Panc1 (cell line): ENCODE results near the gene STK4. TPM values are rescaled to one million over a fixed set of nuclear protein-coding genes. Genes with fewer than 3 reads are reported as not detected.

ENCODE experiments used
- ATAC-seq: fragments of 200-7000 bp; cut with Tn5 transposase; 2 replicates; pipeline ENCODE4 v1.9.1; 2020; ENCODE audit warnings: mild to moderate bottlenecking, moderate library complexity
- BruUV-seq: library from RNA; stranded (reverse); fragments of 400-500 nt; replicated peaks from 2 replicates; lab custom pipeline; 2021; lab: Mats Ljungman, UMichigan
- CTCF ChIA-PET: fragments of 300-600 bp; sonication (Branson Sonifier 250); formaldehyde crosslinking; loops from one replicate; lab custom pipeline; 2022; ENCODE audit warnings: antibody characterized with exemption; lab: Charles Lee
- POLR2A ChIA-PET: fragments of 300-600 bp; sonication (Branson Sonifier 250); formaldehyde crosslinking; loops from one replicate; lab custom pipeline; 2022; ENCODE audit warnings: antibody characterized with exemption; lab: Charles Lee
- DNase-seq: peaks from one replicate; pipeline ENCODE4 v3.0.0-alpha.2; 2010; ENCODE audit warnings: low read depth, low spot score
- H3K27ac ChIP-seq: 2 replicates; pipeline ENCODE4 v1.5.1; 2011; ENCODE audit warnings: mild to moderate bottlenecking, low read length, inconsistent platforms
- H3K27me3 ChIP-seq: fragments of 200-500 bp; sonication (Bioruptor generic); 2 replicates; pipeline ENCODE4 v1.6.0; 2014; ENCODE audit warnings: low read length, inconsistent platforms; ENCODE audit not compliant: control insufficient read depth, insufficient read depth
- H3K36me3 ChIP-seq: fragments of 200-500 bp; sonication (Bioruptor generic); 2 replicates; pipeline ENCODE4 v1.5.1; 2014; ENCODE audit warnings: inconsistent platforms, mild to moderate bottlenecking, low read length, moderate library complexity; ENCODE audit not compliant: control insufficient read depth, insufficient read depth
- H3K4me1 ChIP-seq: 2 replicates; pipeline ENCODE4 v1.5.1; 2011; ENCODE audit warnings: inconsistent platforms, mild to moderate bottlenecking, low read length, moderate library complexity; ENCODE audit not compliant: control insufficient read depth, insufficient read depth
- H3K4me3 ChIP-seq, 2 experiments: 2 replicates each; pipeline ENCODE4 v1.5.1; 2011 to 2012; ENCODE audit warnings: low read depth in 2 of 2, low read length in 2 of 2, mild to moderate bottlenecking in 2 of 2, inconsistent platforms in 1 of 2, moderate library complexity in 1 of 2
- H3K9me3 ChIP-seq: fragments of 200-500 bp; sonication (Bioruptor generic); 2 replicates; pipeline ENCODE4 v1.5.1; 2014; ENCODE audit warnings: low read depth, mild to moderate bottlenecking, inconsistent platforms, low read length, moderate library complexity; ENCODE audit not compliant: control insufficient read depth, insufficient read depth
- POLR2AphosphoS5 ChIP-seq: IDR thresholded peaks from 2 replicates; pipeline ENCODE4 v1.6.1; 2012; ENCODE audit warnings: mild to moderate bottlenecking, low read depth, low read length, moderate library complexity
- SIN3A ChIP-seq: IDR thresholded peaks from 2 replicates; pipeline ENCODE4 v1.6.1; 2012; ENCODE audit warnings: low read depth, mild to moderate bottlenecking, low read length, moderate library complexity, borderline replicate concordance; ENCODE audit not compliant: insufficient read depth
- TCF7L2 ChIP-seq: IDR thresholded peaks from 2 replicates; pipeline ENCODE4 v1.6.1; 2011; ENCODE audit warnings: mild to moderate bottlenecking, low read depth, low read length, inconsistent platforms
- in situ Hi-C: cut with HindIII; loops from 2 replicates; pipeline ENCODE4 v1.10.0; 2016; ENCODE audit warnings: low sequenced_read_pairs, low pct_unique_long_range_greater_than_20kb
- intact Hi-C: fragments of 100-400 bp; cut with micrococcal nuclease; formaldehyde crosslinking; loops from one replicate; pipeline ENCODE4 v1.10.0; 2022; ENCODE audit not compliant: unreplicated experiment
- total RNA-seq: library from RNA; stranded (reverse); gene quantifications from one replicate; pipeline ENCODE4 v1.2.1, GENCODE V29; 2021; ENCODE audit not compliant: unreplicated experiment
- TF ChIP-seq, protein P1 (sequence below), 2 experiments: IDR thresholded peaks; 2 replicates each; pipeline ENCODE4 v1.6.1; 2011 to 2012; ENCODE audit warnings: low read depth in 2 of 2, control low read depth in 1 of 2, low read length in 1 of 2, mild to moderate bottlenecking in 1 of 2, moderate library complexity in 1 of 2; ENCODE audit not compliant: insufficient read depth in 1 of 2
- TF ChIP-seq, protein P2 (sequence below): fragments of 450-650 bp; IDR thresholded peaks from 2 replicates; pipeline ENCODE4 v1.5.1; 2017; ENCODE audit warnings: mild to moderate bottlenecking

STK4 gene
- total RNA-seq, 1 experiment from 2014 or later, result 50.2 TPM

DNA sequence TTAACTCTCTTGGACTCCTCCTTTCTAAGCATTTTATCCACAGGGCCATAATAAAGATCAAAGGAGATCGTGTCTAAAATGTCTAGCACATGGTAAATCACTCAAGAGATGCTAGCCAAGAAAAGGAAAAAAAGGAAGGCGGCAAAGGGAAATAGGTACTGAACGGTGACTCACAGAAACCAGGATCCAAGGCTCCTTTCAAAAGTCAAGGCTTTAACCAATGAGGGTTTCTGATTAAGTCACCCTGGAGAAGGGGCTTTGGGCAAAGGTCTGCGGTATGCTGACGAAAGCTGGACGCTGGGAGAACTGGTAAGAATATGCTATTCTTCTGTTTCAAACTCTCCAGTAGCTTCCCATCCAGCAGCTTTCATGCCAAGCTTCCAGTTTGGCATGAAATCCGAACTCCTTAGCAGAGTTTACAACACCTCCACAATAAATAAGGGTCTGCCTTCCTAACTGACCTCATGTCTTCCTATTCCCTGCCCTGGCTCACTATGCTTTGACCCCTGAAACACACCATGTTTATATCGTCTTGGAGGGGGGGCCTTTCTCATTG lies 7.2 kb upstream of the STK4 start:
- ATAC-seq (peak; percentile 7; the same call in 1 of the 2 replicates), DNase-seq (no peak)
- in situ Hi-C loops (no loop called here), intact Hi-C loops (no loop called here)
- H3K27ac ChIP-seq, result peak overlapping the region; percentile 94
- BruUV-seq, result no TSS peak
- H3K27me3 ChIP-seq, result no peaks in the 10 kb centered on the region
- CTCF ChIA-PET, result no interaction called here
- H3K36me3 ChIP-seq, result peaks cover 7% of the 10 kb centered on the region
- TF ChIP-seq SIN3A (no peak), TCF7L2 (no peak), POLR2AphosphoS5 (no peak)
- TF ChIP-seq, protein P1, sequence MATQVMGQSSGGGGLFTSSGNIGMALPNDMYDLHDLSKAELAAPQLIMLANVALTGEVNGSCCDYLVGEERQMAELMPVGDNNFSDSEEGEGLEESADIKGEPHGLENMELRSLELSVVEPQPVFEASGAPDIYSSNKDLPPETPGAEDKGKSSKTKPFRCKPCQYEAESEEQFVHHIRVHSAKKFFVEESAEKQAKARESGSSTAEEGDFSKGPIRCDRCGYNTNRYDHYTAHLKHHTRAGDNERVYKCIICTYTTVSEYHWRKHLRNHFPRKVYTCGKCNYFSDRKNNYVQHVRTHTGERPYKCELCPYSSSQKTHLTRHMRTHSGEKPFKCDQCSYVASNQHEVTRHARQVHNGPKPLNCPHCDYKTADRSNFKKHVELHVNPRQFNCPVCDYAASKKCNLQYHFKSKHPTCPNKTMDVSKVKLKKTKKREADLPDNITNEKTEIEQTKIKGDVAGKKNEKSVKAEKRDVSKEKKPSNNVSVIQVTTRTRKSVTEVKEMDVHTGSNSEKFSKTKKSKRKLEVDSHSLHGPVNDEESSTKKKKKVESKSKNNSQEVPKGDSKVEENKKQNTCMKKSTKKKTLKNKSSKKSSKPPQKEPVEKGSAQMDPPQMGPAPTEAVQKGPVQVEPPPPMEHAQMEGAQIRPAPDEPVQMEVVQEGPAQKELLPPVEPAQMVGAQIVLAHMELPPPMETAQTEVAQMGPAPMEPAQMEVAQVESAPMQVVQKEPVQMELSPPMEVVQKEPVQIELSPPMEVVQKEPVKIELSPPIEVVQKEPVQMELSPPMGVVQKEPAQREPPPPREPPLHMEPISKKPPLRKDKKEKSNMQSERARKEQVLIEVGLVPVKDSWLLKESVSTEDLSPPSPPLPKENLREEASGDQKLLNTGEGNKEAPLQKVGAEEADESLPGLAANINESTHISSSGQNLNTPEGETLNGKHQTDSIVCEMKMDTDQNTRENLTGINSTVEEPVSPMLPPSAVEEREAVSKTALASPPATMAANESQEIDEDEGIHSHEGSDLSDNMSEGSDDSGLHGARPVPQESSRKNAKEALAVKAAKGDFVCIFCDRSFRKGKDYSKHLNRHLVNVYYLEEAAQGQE (IDR thresholded peaks at IDR 0.05; ENCODE audit: insufficient read depth in 1 of 2, low read depth in 2 of 2, low read length in 1 of 2), result no peak
- TF ChIP-seq, protein P2, sequence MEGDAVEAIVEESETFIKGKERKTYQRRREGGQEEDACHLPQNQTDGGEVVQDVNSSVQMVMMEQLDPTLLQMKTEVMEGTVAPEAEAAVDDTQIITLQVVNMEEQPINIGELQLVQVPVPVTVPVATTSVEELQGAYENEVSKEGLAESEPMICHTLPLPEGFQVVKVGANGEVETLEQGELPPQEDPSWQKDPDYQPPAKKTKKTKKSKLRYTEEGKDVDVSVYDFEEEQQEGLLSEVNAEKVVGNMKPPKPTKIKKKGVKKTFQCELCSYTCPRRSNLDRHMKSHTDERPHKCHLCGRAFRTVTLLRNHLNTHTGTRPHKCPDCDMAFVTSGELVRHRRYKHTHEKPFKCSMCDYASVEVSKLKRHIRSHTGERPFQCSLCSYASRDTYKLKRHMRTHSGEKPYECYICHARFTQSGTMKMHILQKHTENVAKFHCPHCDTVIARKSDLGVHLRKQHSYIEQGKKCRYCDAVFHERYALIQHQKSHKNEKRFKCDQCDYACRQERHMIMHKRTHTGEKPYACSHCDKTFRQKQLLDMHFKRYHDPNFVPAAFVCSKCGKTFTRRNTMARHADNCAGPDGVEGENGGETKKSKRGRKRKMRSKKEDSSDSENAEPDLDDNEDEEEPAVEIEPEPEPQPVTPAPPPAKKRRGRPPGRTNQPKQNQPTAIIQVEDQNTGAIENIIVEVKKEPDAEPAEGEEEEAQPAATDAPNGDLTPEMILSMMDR, result no peak
- no peaks in the 10 kb centered on the region for H3K9me3 ChIP-seq
- H3K4me3 ChIP-seq, result peak overlapping the region; percentile 77 to 91
- POLR2A ChIA-PET, result interaction anchor here (0.5 to 0.6 kb wide), 2 partner anchors 42 to 1340 kb away, joined by 3 to 4 read pairs; no protein-coding TSS in a partner anchor
- H3K4me1 ChIP-seq, result peaks cover 8% of the 10 kb centered on the region

DNA sequence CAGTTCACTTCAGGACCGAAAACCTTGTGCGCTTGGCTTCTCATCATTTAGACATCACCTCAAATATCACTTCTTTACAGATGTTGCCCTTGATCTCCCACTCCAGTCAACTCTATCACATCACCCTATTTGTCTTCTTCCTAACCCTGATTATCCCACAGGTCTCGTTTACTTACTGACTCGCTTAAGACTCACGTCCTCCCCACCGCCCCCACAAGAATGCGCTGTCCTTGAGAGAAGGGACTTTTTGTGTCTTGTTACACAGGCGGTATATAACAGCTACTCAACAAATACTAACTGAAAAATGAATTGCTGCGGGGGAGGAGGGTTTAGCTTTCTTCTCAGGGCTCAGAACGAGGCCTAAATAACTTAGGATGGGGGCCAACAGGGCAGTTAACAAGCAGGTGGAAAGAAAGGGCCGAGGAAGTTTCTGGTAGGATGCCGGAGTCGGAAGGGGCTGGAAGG lies 6.6 kb upstream of the STK4 start:
- POLR2A ChIA-PET, result interaction anchor here (0.6 to 0.8 kb wide), 3 partner anchors 8 to 1339 kb away, joined by 3 to 4 read pairs (median 3); no protein-coding TSS in a partner anchor
- Histone ChIP-seq H3K36me3 (peaks cover 7% of the 10 kb centered on the region), H3K9me3 (no peaks in the 10 kb centered on the region), H3K27ac (peak overlapping the region; percentile 94), H3K27me3 (no peaks in the 10 kb centered on the region), H3K4me1 (peaks cover 8% of the 10 kb centered on the region), H3K4me3 (peak overlapping the region; percentile 77 to 91)
- no TSS peak for BruUV-seq
- TF ChIP-seq TCF7L2 (no peak), SIN3A (no peak), POLR2AphosphoS5 (no peak)
- TF ChIP-seq, protein P2, result no peak
- TF ChIP-seq, protein P1 (IDR thresholded peaks at IDR 0.05; ENCODE audit: insufficient read depth in 1 of 2, low read depth in 2 of 2, low read length in 1 of 2), result no peak
- no peak for DNase-seq
- ATAC-seq, result peak; percentile 65
- intact Hi-C loops, result no loop called here
- CTCF ChIA-PET, result interaction anchor here (0.7 kb wide), 1 partner anchor 254 kb away, joined by 3 read pairs; no protein-coding TSS in a partner anchor
- in situ Hi-C loops, result no loop called here
